Left ventricle myocardium superior (tissue), 1 donor: Measurements from ENCODE around the gene SLC34A1. TPM values are rescaled to one million over a fixed set of nuclear protein-coding genes. Genes with fewer than 3 reads are reported as not detected.

Experiments
- ATAC-seq: fragments of 200-7000 bp; cut with Tn5 transposase; one replicate; pipeline ENCODE4 v1.9.1; 2020; ENCODE audit warnings: mild to moderate bottlenecking, moderate library complexity
- DNase-seq: peaks from one replicate; pipeline ENCODE4 v3.0.0-alpha.2; 2020
- intact Hi-C: fragments of 100-400 bp; cut with micrococcal nuclease; formaldehyde crosslinking; loops from one replicate; pipeline ENCODE4 v1.11.0; 2022
- total RNA-seq: library from RNA; stranded (reverse); fragmentation: NEBNext Ultra II Directional; extraction: Animal tissue kit (Norgen Biotek cat#: 25700); gene quantifications from one replicate; pipeline ENCODE4 v1.2.1, GENCODE V29; 2021
- donor health status: DM: no; HTN: yes; CAD: no; lungs with severe emphysema.

Gene SLC34A1
- total RNA-seq, 1 donor from 2014 or later: not detected

- intact Hi-C loops: no loop called here
- ATAC-seq: peak; percentile 57
- peak; percentile 60 for DNase-seq
Measured at GRCh38 chr5:177447611-177448243, 63.5 kb downstream of the SLC34A1 start.

Other genes starting within 250 kb of the SLC34A1 start
- 21.6 TPM for gene RAB24, start 80.7 kb upstream of the SLC34A1 start, total RNA-seq
- 35.2 TPM for gene PRELID1, start 80.6 kb upstream of the SLC34A1 start, total RNA-seq
- gene MXD3, start 72.5 kb upstream of the SLC34A1 start, total RNA-seq: 1.7 TPM
- 61.2 TPM for gene LMAN2, start 32.8 kb upstream of the SLC34A1 start, total RNA-seq
- gene RGS14, start 26.5 kb upstream of the SLC34A1 start, total RNA-seq: 2.0 TPM
- gene PFN3, start 16.2 kb downstream of the SLC34A1 start, total RNA-seq: not detected
- gene F12, start 25.1 kb downstream of the SLC34A1 start, total RNA-seq: not detected
- gene GRK6, start 42.2 kb downstream of the SLC34A1 start, total RNA-seq: 17.6 TPM
- gene PRR7, start 62.4 kb downstream of the SLC34A1 start, total RNA-seq: 0.40 TPM
- gene DBN1, start 89.2 kb downstream of the SLC34A1 start, total RNA-seq: 22.4 TPM
- 35.1 TPM for gene PDLIM7, start 113.2 kb downstream of the SLC34A1 start, total RNA-seq
- 3.4 TPM for gene DOK3, start 125.4 kb downstream of the SLC34A1 start, total RNA-seq
- gene DDX41, start 132.5 kb downstream of the SLC34A1 start, total RNA-seq: 29.8 TPM
- gene FAM193B, start 170.1 kb downstream of the SLC34A1 start, total RNA-seq: 26.4 TPM
- 63.9 TPM for gene TMED9, start 207.8 kb downstream of the SLC34A1 start, total RNA-seq
- gene B4GALT7, start 215.7 kb downstream of the SLC34A1 start, total RNA-seq: 15.4 TPM